GM23338 (cell line): ENCODE measurements around the gene TUBB4A. TPM values are rescaled to one million over a fixed set of nuclear protein-coding genes. Genes with fewer than 3 reads are reported as not detected.

Source experiments
- ATAC-seq: fragments of 200-7000 bp; cut with Tn5 transposase; 3 replicates; pipeline ENCODE4 v1.9.1; 2020
- DNase-seq: peaks from one replicate; pipeline ENCODE4 v3.0.0-alpha.2; 2015; ENCODE audit warnings: low spot score
- H2AFZ ChIP-seq: fragments of 200-600 bp; sonication (generic); 2 replicates; pipeline ENCODE4 v1.8.0; 2016; ENCODE audit warnings: antibody characterized with exemption, mild to moderate bottlenecking, moderate library complexity
- H3F3A ChIP-seq: fragments of 200-600 bp; sonication (generic); replicated peaks from 2 replicates; pipeline ENCODE4 v1.8.0; 2017; ENCODE audit warnings: antibody characterized with exemption, mixed run types, low read depth
- H3K27ac ChIP-seq: fragments of 200-600 bp; sonication (generic); 2 replicates; pipeline ENCODE4 v1.6.1; 2016; ENCODE audit warnings: low read depth
- H3K27me3 ChIP-seq: fragments of 200-600 bp; sonication (generic); 2 replicates; pipeline ENCODE4 v1.8.0; 2016; ENCODE audit warnings: mild to moderate bottlenecking, mixed run types, moderate library complexity; ENCODE audit not compliant: insufficient read depth
- H3K36me3 ChIP-seq: fragments of 200-600 bp; sonication (generic); 2 replicates; pipeline ENCODE4 v1.8.0; 2016; ENCODE audit warnings: mild to moderate bottlenecking; ENCODE audit not compliant: insufficient read depth
- H3K4me1 ChIP-seq: fragments of 200-600 bp; sonication (generic); 2 replicates; pipeline ENCODE4 v1.8.0; 2016; ENCODE audit warnings: mild to moderate bottlenecking, moderate library complexity; ENCODE audit not compliant: insufficient read depth
- H3K4me2 ChIP-seq: fragments of 200-600 bp; sonication (generic); 2 replicates; pipeline ENCODE4 v1.7.1; 2017; ENCODE audit warnings: mixed run types
- H3K4me3 ChIP-seq: fragments of 200-600 bp; sonication (generic); 2 replicates; pipeline ENCODE4 v1.6.1; 2016; ENCODE audit warnings: mixed run types
- H3K79me2 ChIP-seq: fragments of 200-600 bp; sonication (generic); replicated peaks from 2 replicates; pipeline ENCODE4 v1.8.0; 2017; ENCODE audit warnings: mild to moderate bottlenecking; ENCODE audit not compliant: insufficient read depth
- H3K9me2 ChIP-seq: fragments of 200-600 bp; sonication (generic); 2 replicates; pipeline ENCODE4 v1.8.0; 2017; ENCODE audit not compliant: insufficient read depth
- H4K20me1 ChIP-seq: fragments of 200-600 bp; sonication (generic); replicated peaks from 2 replicates; pipeline ENCODE4 v1.8.0; 2017; ENCODE audit warnings: mild to moderate bottlenecking; ENCODE audit not compliant: insufficient read depth
- H3K27ac Mint-ChIP-seq: 2 replicates; pipeline ENCODE4 v1.8.0; 2020; ENCODE audit warnings: inconsistent platforms, mild to moderate bottlenecking, moderate library complexity, mixed read lengths
- H3K27me3 Mint-ChIP-seq: 3 replicates; pipeline ENCODE4 v1.8.0; 2022; ENCODE audit warnings: low read depth, mild to moderate bottlenecking, moderate library complexity, mixed read lengths, inconsistent platforms; ENCODE audit not compliant: insufficient read depth, poor library complexity
- H3K36me3 Mint-ChIP-seq: 3 replicates; pipeline ENCODE4 v1.8.0; 2021; ENCODE audit warnings: low read depth, mild to moderate bottlenecking, inconsistent platforms, moderate library complexity, mixed read lengths
- H3K4me1 Mint-ChIP-seq: 3 replicates; pipeline ENCODE4 v1.8.0; 2020; ENCODE audit warnings: mild to moderate bottlenecking, inconsistent platforms, mixed read lengths
- H3K4me3 Mint-ChIP-seq: 3 replicates; pipeline ENCODE4 v1.8.0; 2021; ENCODE audit warnings: moderate library complexity, mild to moderate bottlenecking, inconsistent platforms, mixed read lengths
- H3K9me3 Mint-ChIP-seq: 3 replicates; pipeline ENCODE4 v1.8.0; 2020; ENCODE audit warnings: moderate library complexity, mild to moderate bottlenecking, inconsistent platforms, mixed read lengths
- CREB1 ChIP-seq: fragments of 250-450 bp; sonication (Bioruptor Pico); IDR thresholded peaks from 2 replicates; pipeline ENCODE4 v1.5.0; 2020; ENCODE audit warnings: low read depth, mild to moderate bottlenecking, moderate library complexity
- CTCF ChIP-seq, 2 experiments: fragments of 200-600 bp in 1 of 2; sonication (generic) in 1 of 2; conservative IDR thresholded peaks; 2 replicates each; pipeline versions ENCODE4 v1.5.1 to v1.6.1; 2016 to 2017; ENCODE audit warnings: antibody characterized with exemption in 2 of 2, low read depth in 2 of 2, mild to moderate bottlenecking in 2 of 2, moderate library complexity in 1 of 2
- ETS1 ChIP-seq: IDR thresholded peaks from 2 replicates; pipeline ENCODE4 v1.6.1; 2016; ENCODE audit warnings: antibody characterized with exemption
- EZH2 ChIP-seq: fragments of 200-600 bp; sonication (generic); IDR thresholded peaks from one replicate; pipeline ENCODE4 v1.8.0; 2017; ENCODE audit warnings: antibody characterized with exemption, mild to moderate bottlenecking, low read depth; ENCODE audit not compliant: unreplicated experiment
- EZH2phosphoT487 ChIP-seq: fragments of 200-600 bp; sonication (generic); IDR thresholded peaks from one replicate; pipeline ENCODE4 v1.8.1; 2018; ENCODE audit warnings: antibody characterized with exemption; ENCODE audit not compliant: unreplicated experiment
- NANOG ChIP-seq: IDR thresholded peaks from 2 replicates; pipeline ENCODE4 v1.6.1; 2016; ENCODE audit warnings: antibody characterized with exemption, borderline replicate concordance
- REST ChIP-seq: IDR thresholded peaks from one replicate; pipeline ENCODE4 v1.6.1; 2018; ENCODE audit warnings: antibody characterized with exemption; ENCODE audit not compliant: unreplicated experiment
- ZNF331 ChIP-seq: fragments of 250-450 bp; sonication (Bioruptor Pico); IDR thresholded peaks from 2 replicates; pipeline ENCODE4 v1.5.0; 2020; ENCODE audit warnings: low read depth, mild to moderate bottlenecking, moderate library complexity
- polyA plus RNA-seq: library from polyadenylated mRNA; unstranded; fragments of >200 nt; fragmentation: Nextera tagmentation; extraction: Ambion mirVana; gene quantifications from 2 replicates; pipeline ENCODE4 v1.2.1, GENCODE V29; 2016
- total RNA-seq: library from RNA; depleted of rRNA; stranded (reverse); fragments of >200 nt; shearing (Covaris generic); gene quantifications from 2 replicates; pipeline ENCODE4 v1.2.3, GENCODE V29; 2014

The TUBB4A gene
- total and polyA plus RNA-seq, 2 experiments from 2014 or later, result 32.9 to 41.7 TPM

GRCh38 chr19:6503407-6504201 is 1.5 kb upstream of the TUBB4A start:
- Histone ChIP-seq H3K27ac (no peak overlapping the region), H3K27me3 (peaks cover 10% of the 10 kb centered on the region; the same call in 1 of the 2 replicates), H3K4me2 (no peak overlapping the region), H3K9me2 (no peaks in the 10 kb centered on the region), H4K20me1 (no peaks in the 10 kb centered on the region), H3F3A (no peaks in the 10 kb centered on the region), H3K4me3 (no peak overlapping the region), H3K79me2 (no peaks in the 10 kb centered on the region), H2AFZ (no peak overlapping the region), H3K36me3 (no peaks in the 10 kb centered on the region), H3K4me1 (peaks cover 6% of the 10 kb centered on the region; the same call in 1 of the 2 replicates)
- no peak overlapping the region for H3K27ac Mint-ChIP-seq
- TF ChIP-seq CTCF (conservative IDR thresholded peaks at IDR 0.05; ENCODE audit: low read depth in 2 of 2) (no peak), REST (no peak), ETS1 (no peak), EZH2phosphoT487 (no peak), ZNF331 (CRISPR knock-in tag) (no peak), NANOG (no peak), EZH2 (no peak), CREB1 (CRISPR knock-in tag) (no peak)
- peak overlapping the region; percentile 49; the same call in 2 of the 3 replicates for H3K4me3 Mint-ChIP-seq
- H3K36me3 Mint-ChIP-seq, result no peaks in the 10 kb centered on the region; the same call in 2 of the 3 replicates
- DNase-seq (no peak), ATAC-seq (no peak)
- peaks cover 22% of the 10 kb centered on the region for H3K27me3 Mint-ChIP-seq
- peaks cover 10% of the 10 kb centered on the region for H3K4me1 Mint-ChIP-seq
- no peaks in the 10 kb centered on the region; the same call in 2 of the 3 replicates for H3K9me3 Mint-ChIP-seq
